CD4-positive, alpha-beta T cell treated with Interleukin-2 at 100 ng/mL for 4 hours (primary cell): ENCODE results near the gene FIGNL1.

Experiments used
- DNase-seq: peaks from one replicate; pipeline ENCODE4 v3.0.0-alpha.2; 2020; ENCODE audit warnings: low spot score

The FIGNL1 gene

GRCh38 chr7:50426280-50427045 is 23.7 kb downstream of the FIGNL1 start:
- no peak for DNase-seq

- DNase-seq: no peak
Measured at GRCh38 chr7:50425318-50425717, 24.8 kb downstream of the FIGNL1 start.

- no peak for DNase-seq
Measured at GRCh38 chr7:50423860-50424259, 26.3 kb downstream of the FIGNL1 start.

GRCh38 chr7:50422858-50423257 is 27.3 kb downstream of the FIGNL1 start:
- DNase-seq: no peak

DNA sequence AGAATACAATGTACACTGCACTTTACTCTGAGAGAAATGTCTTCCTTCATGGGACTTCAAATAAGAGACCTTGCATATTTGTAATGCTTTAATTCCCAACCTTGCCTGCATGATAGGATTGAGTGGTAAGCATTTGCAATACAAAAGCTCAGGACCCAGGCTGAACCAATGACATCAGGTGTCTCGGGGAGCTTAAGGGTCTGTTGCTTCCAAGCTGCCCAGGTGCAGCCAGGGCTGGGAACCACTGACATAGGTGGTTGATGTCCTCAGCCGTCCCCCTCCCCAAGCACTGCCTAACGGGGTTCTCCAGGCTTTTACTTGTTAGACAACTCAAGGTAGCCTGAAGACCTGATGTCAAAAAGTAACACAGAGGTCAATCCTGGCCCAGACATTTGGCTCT is 29.1 kb downstream of the FIGNL1 start:
- no peak for DNase-seq

DNA sequence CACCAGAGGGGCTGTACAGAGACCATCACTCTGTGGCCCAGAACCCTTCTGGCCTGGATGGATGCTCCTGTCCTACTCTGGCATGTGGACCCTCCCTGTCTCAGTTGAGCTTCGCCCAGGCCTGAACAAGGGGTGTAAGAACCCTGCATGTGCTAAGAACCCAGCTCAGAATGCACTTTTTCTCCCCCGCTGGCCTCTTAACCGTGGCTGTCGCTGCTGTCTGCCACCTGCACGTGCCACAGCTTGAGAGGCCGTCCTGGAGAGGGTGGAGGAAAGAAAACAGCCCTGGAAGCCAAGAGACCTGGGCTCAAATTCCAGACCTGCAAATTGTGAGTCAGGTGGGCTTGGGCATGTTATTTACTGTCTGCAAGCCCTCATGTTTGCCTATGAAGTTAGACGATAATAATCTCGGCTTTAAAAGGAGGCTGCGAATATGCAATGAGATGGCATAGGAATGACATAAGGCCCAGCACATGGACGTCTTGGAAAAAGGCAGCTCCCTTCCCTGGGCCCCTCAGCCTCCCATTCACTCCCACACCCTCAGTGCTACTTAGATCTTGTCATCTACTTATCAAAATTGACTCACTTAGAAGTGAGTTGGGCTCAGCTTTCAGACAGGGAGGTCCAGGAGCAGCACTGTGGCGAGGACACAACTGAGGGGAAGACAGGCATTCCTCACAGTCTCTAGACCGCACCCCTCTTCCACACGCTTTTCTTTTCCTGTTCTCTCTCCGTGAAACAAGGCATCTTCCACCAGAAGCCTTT is 31.4 kb downstream of the FIGNL1 start:
- DNase-seq: no peak

DNA sequence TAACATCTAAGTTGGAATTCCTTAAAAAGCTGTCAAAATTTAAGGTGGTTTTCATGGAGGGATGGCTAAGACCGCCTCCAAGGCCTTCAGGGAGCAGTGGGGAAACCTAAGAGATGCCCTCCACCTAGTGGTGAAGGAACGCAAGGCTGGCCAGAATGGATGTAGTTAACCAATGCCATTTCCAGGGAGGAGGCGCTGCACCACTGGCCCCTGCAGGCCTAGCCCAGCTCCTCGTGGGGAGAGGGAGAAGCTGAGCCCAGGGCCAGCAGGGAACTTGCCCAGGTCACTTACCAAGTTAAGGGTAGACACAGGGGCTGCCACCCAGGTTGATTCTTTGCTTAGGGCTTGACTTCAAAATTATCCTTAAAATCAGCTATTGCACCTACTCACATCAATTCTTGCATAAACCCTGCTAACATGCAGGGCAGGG is 32.0 kb downstream of the FIGNL1 start:
- DNase-seq: peak; percentile 85

GRCh38 chr7:50416527-50417182 is 33.5 kb downstream of the FIGNL1 start:
- DNase-seq: no peak

DNA sequence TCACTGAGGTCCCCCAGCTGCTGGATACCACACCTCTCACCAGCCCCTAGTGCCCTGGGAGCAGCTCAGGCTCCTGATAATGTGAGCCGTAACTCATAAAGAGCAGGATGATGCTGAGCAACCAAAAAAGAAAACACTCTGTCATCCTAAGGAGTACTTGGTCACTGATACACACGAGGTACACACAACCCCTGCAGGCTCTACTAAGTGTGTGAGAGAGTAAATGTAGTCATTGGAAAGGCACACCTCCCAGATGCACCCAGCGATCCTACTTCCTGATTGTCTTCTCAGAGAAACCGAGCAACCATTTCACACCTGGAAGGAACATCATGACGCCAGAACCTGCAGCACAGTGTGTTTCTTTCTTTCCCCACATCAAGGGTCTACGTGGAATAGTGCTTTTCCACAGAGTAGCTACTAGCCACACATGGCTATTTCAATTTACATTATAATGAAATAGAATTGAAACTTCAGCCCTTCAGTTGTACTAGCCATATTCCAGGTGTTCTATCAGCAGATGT is 34.2 kb downstream of the FIGNL1 start:
- no peak for DNase-seq

DNA sequence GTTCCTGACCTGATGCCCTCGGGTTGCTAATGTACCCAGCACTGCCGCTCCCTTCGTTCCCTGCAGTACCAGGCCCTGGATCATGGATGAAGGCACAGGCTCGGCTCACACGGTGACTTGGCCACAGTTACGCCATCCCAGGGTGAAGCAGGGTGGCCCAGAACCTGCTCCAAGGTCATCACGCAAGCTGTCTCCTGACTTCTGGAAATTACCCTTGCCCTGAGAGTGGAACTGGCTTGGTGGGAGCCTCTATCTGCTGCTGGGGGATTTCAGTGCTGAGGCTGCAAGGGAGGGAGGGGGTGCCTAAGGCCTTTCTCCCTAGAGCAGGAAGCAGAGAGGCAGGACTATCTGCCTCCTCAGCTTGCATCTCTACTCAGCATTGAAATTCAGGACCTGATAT is 36.6 kb downstream of the FIGNL1 start:
- DNase-seq: no peak

DNA sequence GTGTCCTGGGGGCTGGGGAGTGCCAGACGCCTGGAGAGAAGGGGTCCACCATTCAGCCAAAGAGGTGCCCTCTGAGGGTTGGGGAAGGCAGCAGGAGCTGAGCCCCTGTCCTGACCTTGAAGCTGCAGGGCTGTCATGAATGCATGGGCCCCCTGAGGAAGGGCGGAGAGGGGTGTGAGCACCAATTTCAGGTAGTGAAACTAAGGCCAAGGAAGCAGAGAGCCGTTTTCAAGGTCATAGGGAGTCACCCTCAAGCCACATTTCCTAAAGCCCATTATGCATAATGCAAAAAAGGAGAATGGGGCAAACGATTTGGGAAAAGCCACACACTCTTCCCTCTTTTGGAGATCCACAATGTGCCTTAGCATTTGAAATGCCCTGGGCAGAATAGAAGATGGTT is 37.2 kb downstream of the FIGNL1 start:
- no peak for DNase-seq

DNA sequence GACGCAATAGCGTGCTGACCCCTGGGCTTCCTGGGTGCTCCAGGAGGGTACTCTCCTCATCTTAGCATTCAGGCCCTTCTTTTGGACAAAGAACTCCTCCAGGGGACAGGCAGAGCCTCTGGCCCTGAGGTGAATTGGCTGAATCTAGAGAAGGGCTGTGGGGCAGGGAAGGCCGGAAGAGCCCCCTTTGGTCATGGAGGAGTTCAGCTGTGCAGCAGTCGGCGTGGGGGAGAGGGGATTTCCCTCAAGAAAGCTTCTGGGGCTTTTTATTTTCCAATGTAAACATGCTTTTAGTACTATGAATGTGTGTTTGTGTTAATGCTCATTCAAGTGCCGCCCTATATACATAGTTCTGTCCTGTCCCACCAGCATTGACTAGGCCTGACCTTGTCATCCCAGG is 38.8 kb downstream of the FIGNL1 start:
- DNase-seq: no peak

DNA sequence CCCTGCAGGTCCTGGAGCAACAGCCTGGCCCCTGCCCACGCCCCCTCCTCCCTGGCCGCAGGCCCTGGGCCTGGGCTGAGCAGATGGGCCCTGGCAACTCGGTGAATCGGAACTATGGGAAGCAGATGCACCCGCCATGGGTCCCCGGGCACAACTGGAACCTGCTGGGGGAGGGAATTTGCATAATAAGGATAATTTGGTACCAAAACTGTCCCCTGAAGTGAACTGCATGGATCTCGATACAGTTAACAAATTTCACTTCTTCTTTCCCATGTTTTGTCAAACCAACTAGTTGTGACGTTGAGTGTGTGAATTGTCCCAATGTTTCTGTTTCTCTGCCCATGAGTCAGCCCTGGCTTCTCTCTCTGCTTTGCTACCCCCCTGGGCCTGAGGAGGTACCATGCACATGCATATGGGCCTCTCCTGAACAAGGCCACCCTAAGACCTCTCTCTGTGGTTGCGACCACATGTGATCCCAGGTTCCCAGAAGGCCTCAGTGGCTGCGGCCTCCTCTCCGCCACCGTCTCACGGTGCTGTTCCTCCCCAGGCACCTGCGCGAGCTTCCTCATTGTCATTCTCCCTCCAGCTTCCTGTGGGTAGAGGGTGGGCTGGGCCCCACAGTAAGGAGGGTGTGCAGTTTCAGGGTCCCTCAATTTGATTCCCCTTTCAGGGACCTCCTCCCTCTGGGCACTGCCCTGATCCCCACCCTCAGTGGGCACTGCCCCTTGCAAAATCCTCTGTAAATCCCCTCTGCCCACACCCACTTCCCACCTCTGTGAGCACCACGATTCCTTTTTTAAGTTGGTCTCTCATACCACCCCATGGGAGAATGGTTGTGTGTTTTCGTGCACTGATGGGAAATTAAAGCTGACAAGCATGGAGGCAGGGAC is 40.0 kb downstream of the FIGNL1 start:
- no peak for DNase-seq

- DNase-seq: no peak
Measured at GRCh38 chr7:50406935-50407334, 43.2 kb downstream of the FIGNL1 start.

DNA sequence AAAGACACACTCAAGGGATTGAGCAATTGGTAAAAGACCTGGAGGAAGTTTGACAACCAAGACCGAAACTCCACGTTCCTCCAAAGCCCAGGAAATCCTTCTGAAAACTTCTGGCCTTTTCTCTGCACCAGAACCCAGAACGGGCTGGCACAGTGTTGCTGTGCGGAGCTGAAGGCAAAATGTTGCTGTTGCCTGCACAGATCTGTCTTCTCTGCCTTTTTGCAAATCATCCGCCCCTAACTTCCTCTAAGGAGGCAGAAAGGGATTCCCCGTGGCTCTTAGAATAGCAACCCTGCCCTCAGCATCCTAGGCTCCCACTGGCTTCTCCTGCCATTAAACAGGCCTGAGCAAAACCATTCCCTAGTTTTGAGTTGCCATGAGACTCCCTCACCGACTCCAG is 44.9 kb downstream of the FIGNL1 start:
- DNase-seq: no peak

DNA sequence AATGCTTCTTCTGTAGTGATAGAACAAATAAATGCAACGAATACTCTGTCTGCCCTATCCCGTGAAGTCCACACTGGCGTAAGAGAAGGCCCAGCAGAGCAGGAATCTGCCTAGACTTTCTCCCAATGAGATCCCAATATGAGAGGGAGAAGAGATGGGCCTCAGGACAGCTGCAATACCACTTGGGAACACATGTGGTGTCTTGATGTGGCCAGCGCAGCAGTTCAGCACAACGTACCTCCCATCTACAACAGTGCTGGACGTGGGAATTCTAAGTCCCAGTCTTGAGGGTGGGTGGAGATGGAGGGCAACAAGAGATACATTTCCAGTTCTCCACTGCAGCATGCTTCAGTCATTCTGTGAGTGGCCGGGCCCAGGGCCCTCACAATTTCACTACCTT is 45.8 kb downstream of the FIGNL1 start:
- no peak for DNase-seq

DNA sequence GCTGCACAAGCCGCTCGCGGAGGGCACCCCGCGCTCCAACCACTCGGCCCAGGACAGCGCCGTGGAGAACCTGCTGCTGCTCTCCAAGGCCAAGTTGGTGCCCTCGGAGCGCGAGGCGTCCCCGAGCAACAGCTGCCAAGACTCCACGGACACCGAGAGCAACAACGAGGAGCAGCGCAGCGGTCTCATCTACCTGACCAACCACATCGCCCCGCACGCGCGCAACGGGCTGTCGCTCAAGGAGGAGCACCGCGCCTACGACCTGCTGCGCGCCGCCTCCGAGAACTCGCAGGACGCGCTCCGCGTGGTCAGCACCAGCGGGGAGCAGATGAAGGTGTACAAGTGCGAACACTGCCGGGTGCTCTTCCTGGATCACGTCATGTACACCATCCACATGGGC is 50.0 kb downstream of the FIGNL1 start:
- DNase-seq: no peak

DNA sequence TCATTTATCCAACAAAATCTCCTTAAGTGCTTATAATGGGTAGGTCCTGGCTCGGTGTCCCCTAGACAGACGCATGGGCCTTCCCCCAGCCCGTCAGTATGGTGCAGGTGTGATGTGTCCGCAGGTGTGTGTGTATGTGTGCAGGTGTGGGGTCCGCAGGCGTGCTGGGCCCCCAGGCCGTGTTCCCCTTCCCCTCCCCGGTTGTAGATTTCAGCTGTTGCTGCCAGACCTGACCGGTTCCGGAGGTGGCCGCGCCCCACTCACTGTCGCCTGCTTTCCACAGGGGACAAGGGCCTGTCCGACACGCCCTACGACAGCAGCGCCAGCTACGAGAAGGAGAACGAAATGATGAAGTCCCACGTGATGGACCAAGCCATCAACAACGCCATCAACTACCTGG is 50.5 kb downstream of the FIGNL1 start:
- no peak for DNase-seq

GRCh38 chr7:50399206-50399605 is 50.9 kb downstream of the FIGNL1 start:
- no peak for DNase-seq

DNA sequence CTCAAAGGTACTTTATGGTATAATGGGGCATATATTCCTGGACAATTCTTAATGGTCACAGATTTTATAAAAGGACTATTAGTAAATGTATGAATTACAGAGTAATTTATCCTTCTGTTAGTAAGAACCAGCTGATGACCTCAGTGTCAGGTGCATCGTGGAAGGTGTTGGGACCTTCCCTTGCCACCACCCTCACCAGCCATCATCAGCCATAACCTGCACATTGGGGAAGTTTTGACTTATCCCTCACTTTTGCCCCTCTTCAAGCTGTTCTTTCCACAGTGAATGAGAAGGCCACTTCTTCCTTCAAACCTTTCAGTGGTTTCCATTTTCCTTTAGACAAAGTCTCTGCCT is 52.2 kb downstream of the FIGNL1 start:
- no peak for DNase-seq

DNA sequence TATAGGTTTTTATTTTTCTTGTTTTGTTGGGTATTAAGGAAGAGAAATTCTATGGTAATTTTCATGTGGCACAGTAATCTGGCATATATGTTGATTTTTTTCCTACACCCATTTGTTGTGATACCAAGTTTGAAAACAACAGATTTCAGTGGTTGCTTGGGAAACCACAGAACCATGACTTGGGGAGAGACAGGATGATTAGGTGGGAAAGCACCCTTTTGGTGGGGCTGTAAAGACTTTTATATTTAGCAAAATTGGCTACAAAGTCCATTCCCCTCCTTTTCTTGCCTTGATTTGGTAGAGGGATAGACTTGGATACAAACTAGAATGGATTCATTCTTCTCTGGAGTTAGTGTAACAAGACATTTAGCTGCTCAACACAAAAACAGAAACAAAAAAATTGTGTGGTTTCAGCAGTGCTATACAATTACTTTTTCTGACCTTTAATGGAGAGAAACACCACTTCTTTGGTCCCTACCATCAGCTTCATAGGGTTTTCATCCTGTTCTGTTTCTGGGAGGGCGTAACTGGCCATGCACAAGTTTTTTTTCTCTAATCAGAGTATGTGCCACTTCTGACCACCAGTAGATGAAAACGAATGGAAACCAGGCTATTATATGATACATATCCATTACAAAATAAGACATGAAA is 52.7 kb downstream of the FIGNL1 start:
- peak; percentile 77 for DNase-seq
